ENCODE data around the gene SERTM1.

DNA sequence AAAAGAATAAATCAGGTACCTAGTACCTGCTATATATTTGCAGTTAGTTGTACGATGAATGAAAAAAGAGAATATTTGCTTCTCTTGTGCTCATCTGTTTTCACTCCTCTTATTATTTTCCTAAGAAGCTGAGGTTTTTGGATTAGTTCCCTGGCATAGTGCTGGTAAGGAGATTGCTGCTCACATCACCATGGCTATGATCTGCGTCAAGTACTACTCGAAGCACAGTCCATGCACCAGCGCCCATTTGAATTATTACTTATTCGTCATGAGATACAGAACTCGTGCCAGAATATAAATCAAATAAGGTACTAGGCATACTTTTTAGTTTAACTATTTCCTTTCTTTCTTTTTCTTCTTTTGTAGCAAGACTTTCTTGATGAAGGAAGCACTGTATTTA, 7.1 kb downstream of the SERTM1 start:
- TF ChIP-seq, protein P1, sequence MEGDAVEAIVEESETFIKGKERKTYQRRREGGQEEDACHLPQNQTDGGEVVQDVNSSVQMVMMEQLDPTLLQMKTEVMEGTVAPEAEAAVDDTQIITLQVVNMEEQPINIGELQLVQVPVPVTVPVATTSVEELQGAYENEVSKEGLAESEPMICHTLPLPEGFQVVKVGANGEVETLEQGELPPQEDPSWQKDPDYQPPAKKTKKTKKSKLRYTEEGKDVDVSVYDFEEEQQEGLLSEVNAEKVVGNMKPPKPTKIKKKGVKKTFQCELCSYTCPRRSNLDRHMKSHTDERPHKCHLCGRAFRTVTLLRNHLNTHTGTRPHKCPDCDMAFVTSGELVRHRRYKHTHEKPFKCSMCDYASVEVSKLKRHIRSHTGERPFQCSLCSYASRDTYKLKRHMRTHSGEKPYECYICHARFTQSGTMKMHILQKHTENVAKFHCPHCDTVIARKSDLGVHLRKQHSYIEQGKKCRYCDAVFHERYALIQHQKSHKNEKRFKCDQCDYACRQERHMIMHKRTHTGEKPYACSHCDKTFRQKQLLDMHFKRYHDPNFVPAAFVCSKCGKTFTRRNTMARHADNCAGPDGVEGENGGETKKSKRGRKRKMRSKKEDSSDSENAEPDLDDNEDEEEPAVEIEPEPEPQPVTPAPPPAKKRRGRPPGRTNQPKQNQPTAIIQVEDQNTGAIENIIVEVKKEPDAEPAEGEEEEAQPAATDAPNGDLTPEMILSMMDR (conservative IDR thresholded peaks at IDR 0.05; ENCODE audit: low read depth in 2 of 2), result no peak
- TF ChIP-seq, protein P2, sequence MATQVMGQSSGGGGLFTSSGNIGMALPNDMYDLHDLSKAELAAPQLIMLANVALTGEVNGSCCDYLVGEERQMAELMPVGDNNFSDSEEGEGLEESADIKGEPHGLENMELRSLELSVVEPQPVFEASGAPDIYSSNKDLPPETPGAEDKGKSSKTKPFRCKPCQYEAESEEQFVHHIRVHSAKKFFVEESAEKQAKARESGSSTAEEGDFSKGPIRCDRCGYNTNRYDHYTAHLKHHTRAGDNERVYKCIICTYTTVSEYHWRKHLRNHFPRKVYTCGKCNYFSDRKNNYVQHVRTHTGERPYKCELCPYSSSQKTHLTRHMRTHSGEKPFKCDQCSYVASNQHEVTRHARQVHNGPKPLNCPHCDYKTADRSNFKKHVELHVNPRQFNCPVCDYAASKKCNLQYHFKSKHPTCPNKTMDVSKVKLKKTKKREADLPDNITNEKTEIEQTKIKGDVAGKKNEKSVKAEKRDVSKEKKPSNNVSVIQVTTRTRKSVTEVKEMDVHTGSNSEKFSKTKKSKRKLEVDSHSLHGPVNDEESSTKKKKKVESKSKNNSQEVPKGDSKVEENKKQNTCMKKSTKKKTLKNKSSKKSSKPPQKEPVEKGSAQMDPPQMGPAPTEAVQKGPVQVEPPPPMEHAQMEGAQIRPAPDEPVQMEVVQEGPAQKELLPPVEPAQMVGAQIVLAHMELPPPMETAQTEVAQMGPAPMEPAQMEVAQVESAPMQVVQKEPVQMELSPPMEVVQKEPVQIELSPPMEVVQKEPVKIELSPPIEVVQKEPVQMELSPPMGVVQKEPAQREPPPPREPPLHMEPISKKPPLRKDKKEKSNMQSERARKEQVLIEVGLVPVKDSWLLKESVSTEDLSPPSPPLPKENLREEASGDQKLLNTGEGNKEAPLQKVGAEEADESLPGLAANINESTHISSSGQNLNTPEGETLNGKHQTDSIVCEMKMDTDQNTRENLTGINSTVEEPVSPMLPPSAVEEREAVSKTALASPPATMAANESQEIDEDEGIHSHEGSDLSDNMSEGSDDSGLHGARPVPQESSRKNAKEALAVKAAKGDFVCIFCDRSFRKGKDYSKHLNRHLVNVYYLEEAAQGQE (IDR thresholded peaks at IDR 0.05; ENCODE audit: unreplicated experiment), result no peak

Measured in GM23338 (cell line).